GM19099 (cell line): ENCODE measurements around the gene HIPK1.

Source experiments
- POLR2A ChIP-seq: IDR thresholded peaks from 3 replicates; pipeline ENCODE4 v1.6.1; 2011; ENCODE audit warnings: low read depth; ENCODE audit not compliant: insufficient read length; ENCODE audit errors: extremely low read depth

HIPK1 gene

GRCh38 chr1:113928941-113929749 is at the start of gene HIPK1:
Gene HIPK1, plus strand, starts transcription at chr1:113929324.
- peak; percentile 71 for TF ChIP-seq POLR2A

- TF ChIP-seq POLR2A, result no peak
These were observed 49.4 kb upstream of the HIPK1 start for GRCh38 chr1:113879739-113880038.

- TF ChIP-seq POLR2A, result no peak
These were observed 47.5 kb upstream of the HIPK1 start for GRCh38 chr1:113881661-113882060.

- no peak for TF ChIP-seq POLR2A
These were observed 42.4 kb upstream of the HIPK1 start for GRCh38 chr1:113886417-113887401.

GRCh38 chr1:113887402-113888175 is 41.5 kb upstream of the HIPK1 start, which contains the start of gene BCL2L15:
Gene BCL2L15, minus strand, starts transcription at chr1:113887581. Its CDS starts 206 bp downstream, at chr1:113887375.
- no peak for TF ChIP-seq POLR2A

GRCh38 chr1:113890816-113891215 is 38.3 kb upstream of the HIPK1 start:
- TF ChIP-seq POLR2A, result no peak

- no peak for TF ChIP-seq POLR2A
These were observed 37.4 kb upstream of the HIPK1 start for GRCh38 chr1:113891631-113892220.

GRCh38 chr1:113893267-113893666 is 35.9 kb upstream of the HIPK1 start:
- no peak for TF ChIP-seq POLR2A

GRCh38 chr1:113895098-113895497 is 34.0 kb upstream of the HIPK1 start:
- TF ChIP-seq POLR2A, result no peak

- no peak for TF ChIP-seq POLR2A
These were observed 33.2 kb upstream of the HIPK1 start for GRCh38 chr1:113895961-113896360.

GRCh38 chr1:113898241-113898814 is 30.8 kb upstream of the HIPK1 start:
- no peak for TF ChIP-seq POLR2A

- no peak for TF ChIP-seq POLR2A
These were observed 30.0 kb upstream of the HIPK1 start for GRCh38 chr1:113899111-113899510.

- no peak for TF ChIP-seq POLR2A
These were observed 27.9 kb upstream of the HIPK1 start for GRCh38 chr1:113901191-113901590.

- no peak for TF ChIP-seq POLR2A
These were observed 25.4 kb upstream of the HIPK1 start for GRCh38 chr1:113903501-113904292.

- TF ChIP-seq POLR2A, result no peak
These were observed 24.8 kb upstream of the HIPK1 start for GRCh38 chr1:113904293-113904673.
